GM18526 (cell line): Measurements from ENCODE around the gene MARK3.

Experiments
- POLR2A ChIP-seq: IDR thresholded peaks from 3 replicates; pipeline ENCODE4 v1.6.1; 2011; ENCODE audit not compliant: insufficient read length; ENCODE audit errors: extremely low read depth

The MARK3 gene

GRCh38 chr14:103543721-103544387 lies 158.6 kb downstream of the MARK3 start:
- TF ChIP-seq POLR2A, result no peak

GRCh38 chr14:103544388-103545218 lies 159.4 kb downstream of the MARK3 start:
- no peak for TF ChIP-seq POLR2A

- TF ChIP-seq POLR2A, result no peak
Measured at GRCh38 chr14:103545219-103545914, 160.2 kb downstream of the MARK3 start.

GRCh38 chr14:103545915-103546651 lies 160.9 kb downstream of the MARK3 start:
- TF ChIP-seq POLR2A, result no peak

- TF ChIP-seq POLR2A, result no peak
Measured at GRCh38 chr14:103546652-103547454, 161.6 kb downstream of the MARK3 start.

- no peak for TF ChIP-seq POLR2A
Measured at GRCh38 chr14:103547455-103547940, 162.3 kb downstream of the MARK3 start.

- no peak for TF ChIP-seq POLR2A
Measured at GRCh38 chr14:103547941-103548462, 162.8 kb downstream of the MARK3 start.

GRCh38 chr14:103548463-103549351 lies 163.5 kb downstream of the MARK3 start:
- no peak for TF ChIP-seq POLR2A

GRCh38 chr14:103549361-103550311 lies 164.4 kb downstream of the MARK3 start:
- TF ChIP-seq POLR2A, result no peak

GRCh38 chr14:103550451-103551337 lies 165.5 kb downstream of the MARK3 start:
- TF ChIP-seq POLR2A, result no peak

- no peak for TF ChIP-seq POLR2A
Measured at GRCh38 chr14:103551338-103551762, 166.1 kb downstream of the MARK3 start.
